Measurements from ENCODE around the gene ZBTB24.

The ZBTB24 gene

DNA sequence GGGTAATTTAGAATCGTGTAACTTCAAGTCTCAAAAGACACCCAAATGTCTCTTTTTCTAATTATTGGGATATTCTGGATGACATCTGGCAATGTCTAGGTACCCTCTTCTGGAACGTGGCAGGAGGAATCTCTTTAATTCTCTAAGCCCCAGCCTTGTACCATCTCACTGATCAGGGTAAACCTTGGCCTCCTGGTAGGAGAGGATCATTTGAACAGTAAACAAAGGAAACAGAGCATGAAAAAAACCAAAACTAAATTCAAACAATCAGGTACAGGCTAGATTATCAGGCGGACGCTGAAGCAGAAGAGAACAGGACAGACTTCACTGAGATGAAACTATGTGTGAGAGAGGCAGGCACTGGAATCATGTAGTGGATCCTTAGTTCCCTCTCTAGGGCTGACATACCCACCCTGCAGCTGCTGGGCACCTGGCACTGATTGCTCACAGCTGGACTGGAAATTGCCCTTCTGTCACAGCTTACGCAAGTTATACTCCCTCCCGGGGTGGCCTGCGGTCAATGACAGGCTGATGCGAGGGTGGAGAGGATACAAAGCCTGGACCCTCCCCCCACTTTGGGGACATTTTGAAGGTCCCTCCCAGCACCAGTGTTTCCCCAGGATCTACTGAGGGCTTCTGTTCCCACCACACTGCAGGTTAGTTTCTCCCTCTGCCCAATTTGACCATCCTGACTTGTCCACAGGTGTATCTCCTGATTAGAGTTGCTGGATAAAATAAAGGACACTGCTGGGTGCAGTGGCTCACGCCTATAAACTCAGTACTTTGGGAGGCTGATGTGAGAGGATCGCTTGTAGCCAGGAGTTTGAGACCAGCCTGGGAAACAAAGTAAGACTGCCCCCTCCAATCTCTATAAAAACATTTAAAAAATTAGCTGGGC lies 20.6 kb upstream of the ZBTB24 start:
- in situ Hi-C loops (cut with HindIII; ENCODE audit: low sequenced_read_pairs): no loop called here
- TF ChIP-seq, protein P1, sequence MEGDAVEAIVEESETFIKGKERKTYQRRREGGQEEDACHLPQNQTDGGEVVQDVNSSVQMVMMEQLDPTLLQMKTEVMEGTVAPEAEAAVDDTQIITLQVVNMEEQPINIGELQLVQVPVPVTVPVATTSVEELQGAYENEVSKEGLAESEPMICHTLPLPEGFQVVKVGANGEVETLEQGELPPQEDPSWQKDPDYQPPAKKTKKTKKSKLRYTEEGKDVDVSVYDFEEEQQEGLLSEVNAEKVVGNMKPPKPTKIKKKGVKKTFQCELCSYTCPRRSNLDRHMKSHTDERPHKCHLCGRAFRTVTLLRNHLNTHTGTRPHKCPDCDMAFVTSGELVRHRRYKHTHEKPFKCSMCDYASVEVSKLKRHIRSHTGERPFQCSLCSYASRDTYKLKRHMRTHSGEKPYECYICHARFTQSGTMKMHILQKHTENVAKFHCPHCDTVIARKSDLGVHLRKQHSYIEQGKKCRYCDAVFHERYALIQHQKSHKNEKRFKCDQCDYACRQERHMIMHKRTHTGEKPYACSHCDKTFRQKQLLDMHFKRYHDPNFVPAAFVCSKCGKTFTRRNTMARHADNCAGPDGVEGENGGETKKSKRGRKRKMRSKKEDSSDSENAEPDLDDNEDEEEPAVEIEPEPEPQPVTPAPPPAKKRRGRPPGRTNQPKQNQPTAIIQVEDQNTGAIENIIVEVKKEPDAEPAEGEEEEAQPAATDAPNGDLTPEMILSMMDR (IDR thresholded peaks at IDR 0.05; ENCODE audit: low read depth, low read length): no peak
- no peak overlapping the region for H3K4me3 ChIP-seq (ENCODE audit: low read depth, low read length)
- DNase-seq (ENCODE audit: low read depth, low spot score): no peak

DNA sequence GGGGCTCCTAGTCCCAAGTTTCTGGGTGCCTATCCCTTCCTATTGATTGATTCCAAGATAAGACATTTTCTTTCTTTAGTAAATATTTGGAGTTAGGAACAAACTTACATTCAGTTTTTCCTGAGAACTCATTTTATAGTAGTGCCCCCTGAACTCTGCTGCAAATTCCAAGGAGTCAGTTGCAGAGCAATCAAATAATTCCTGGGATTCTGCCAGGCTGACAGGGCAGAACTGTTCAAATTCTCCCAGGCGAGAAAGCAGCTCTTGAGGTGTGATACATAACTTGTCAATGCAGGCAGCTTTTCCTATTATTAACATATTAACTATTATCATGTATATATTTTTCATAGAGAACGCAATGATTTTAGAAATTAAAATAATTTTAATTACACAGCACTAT lies 15.9 kb upstream of the ZBTB24 start:
- no peak for DNase-seq (ENCODE audit: low read depth, low spot score)
- H3K4me3 ChIP-seq (ENCODE audit: low read depth, low read length): no peak overlapping the region
- TF ChIP-seq, protein P1 (IDR thresholded peaks at IDR 0.05; ENCODE audit: low read depth, low read length): no peak
- in situ Hi-C loops (cut with HindIII; ENCODE audit: low sequenced_read_pairs): no loop called here

DNA sequence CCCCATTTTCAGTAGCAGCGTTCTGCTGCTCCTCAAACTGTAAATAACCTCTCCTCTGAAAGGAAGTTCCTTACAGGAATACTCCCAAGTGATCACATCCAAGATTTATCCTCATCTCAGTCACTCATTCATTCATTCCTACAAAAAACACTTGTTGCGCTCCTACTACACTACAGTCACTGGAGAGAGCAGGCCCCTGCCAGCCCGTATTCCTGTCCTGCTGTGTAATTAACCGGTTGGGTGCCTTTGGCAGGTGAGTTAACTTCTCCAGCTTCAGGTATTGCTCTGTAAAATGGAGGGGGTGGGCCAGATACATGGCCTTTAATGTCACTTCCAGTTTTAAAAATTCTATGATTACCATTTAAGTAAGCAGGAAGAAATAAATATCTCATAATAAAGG lies 15.0 kb upstream of the ZBTB24 start:
- no peak overlapping the region for H3K4me3 ChIP-seq (ENCODE audit: low read depth, low read length)
- in situ Hi-C loops (cut with HindIII; ENCODE audit: low sequenced_read_pairs): no loop called here
- DNase-seq (ENCODE audit: low read depth, low spot score): no peak

DNA sequence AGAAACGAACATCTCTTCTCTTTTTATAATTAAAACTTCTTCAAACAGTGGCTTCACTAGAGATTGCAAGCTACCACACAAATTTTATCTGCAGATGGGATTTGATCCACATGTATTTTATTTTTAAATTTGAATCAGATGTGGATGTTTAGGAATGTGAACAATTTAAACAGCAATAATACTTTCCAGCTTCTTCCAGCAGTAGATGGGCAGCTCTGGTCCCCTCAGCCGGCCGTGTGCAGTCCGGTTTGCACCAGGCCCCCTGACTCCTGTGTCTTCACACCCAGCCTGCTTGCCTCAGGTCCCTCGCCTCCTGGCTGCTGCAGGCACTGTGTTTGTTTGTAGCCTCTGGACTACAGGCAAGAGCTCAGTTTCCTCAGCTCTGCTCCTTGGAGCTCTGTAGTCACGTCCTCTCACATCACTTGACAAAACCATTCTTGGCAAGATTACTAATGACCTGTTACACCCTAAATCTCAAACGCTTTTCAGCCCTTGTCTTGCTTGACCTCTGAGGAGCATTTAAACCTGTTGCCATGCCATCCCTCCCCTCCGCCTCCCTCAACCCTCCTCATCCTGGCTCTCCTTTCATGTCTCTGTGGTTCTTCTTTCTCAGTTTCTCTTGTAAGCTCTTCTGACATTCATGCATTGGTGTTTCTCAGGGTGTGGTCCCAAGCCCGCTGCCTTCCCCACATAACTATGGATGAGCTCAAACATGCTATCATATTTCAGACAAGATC lies 13.2 kb upstream of the ZBTB24 start:
- in situ Hi-C loops (cut with HindIII; ENCODE audit: low sequenced_read_pairs): no loop called here
- no peak overlapping the region for H3K4me3 ChIP-seq (ENCODE audit: low read depth, low read length)
- TF ChIP-seq, protein P1 (IDR thresholded peaks at IDR 0.05; ENCODE audit: low read depth, low read length): no peak
- DNase-seq (ENCODE audit: low read depth, low spot score): no peak

More for the DNA sequence above, 15.0 kb upstream of the ZBTB24 start:
- TF ChIP-seq, protein P1 (IDR thresholded peaks at IDR 0.05; ENCODE audit: low read depth, low read length): no peak

DNA sequence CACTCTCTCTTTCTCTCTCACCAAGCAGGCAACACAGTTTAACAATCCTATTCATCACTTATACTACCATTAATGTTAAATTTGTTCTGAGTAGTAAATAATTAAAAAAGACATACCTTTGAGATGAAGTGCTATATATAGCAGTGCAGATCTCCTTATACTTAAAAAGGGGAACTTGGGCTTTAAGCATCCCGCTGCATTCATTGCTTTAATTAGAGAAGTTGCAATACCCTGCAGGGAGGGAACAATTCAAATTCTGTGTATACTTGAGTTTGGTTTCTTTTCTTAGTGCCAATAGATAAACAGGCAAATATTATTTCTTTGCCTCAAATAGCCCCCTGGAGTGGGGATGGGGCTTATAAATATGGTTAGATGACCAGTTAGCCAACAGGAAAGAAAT lies 10.8 kb upstream of the ZBTB24 start:
- in situ Hi-C loops (cut with HindIII; ENCODE audit: low sequenced_read_pairs): no loop called here
- DNase-seq (ENCODE audit: low read depth, low spot score): no peak
- TF ChIP-seq, protein P1 (IDR thresholded peaks at IDR 0.05; ENCODE audit: low read depth, low read length): no peak
- no peak overlapping the region for H3K4me3 ChIP-seq (ENCODE audit: low read depth, low read length)

DNA sequence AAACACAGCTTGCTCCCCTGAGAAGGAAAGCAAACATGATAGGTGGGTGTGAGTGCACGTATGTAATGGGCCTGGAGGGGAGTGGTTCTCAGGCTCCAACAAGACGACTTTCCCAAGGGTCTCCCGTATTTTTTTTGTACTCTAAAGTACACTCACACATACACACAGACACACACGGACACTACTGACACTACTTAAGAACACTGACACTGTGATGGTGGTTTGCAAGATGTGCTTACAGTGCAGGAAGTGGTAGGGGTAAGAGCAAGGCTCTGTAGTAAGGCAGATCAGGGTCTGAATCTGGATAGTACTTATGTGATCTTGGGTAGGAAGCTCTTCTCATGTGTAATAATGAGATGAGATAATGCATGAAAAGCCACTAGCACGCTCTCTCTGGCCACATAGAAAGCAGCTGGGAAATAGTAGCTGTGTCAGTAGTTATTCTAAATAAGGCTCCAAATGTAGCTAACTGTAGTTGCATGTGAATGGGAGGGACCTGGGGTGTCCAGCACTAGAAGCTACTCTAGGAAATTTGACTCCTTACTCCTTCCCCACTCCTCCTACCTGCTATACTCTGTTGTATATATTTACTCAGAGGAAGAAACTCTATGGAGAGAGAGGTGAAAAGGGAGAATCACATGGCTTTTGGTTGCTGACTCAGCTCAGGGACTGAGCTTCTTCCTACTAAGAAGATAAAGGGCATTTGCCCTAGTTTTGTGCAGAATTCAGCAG lies 8.4 kb upstream of the ZBTB24 start:
- in situ Hi-C loops (cut with HindIII; ENCODE audit: low sequenced_read_pairs): no loop called here
- DNase-seq (ENCODE audit: low read depth, low spot score): no peak
- TF ChIP-seq, protein P1 (IDR thresholded peaks at IDR 0.05; ENCODE audit: low read depth, low read length): no peak
- H3K4me3 ChIP-seq (ENCODE audit: low read depth, low read length): no peak overlapping the region
